Measurements from ENCODE around the gene AP4B1.
A peak's percentile ranks its signal among the peaks of the same experiment; 100 is the strongest.

Gene AP4B1

GRCh38 chr1:113895961-113896360 is 8.6 kb downstream of the AP4B1 start:
- no peak for DNase-seq

- peak in 13 of 58 donors; percentile 3 to 40 (median 11) for DNase-seq
Measured at GRCh38 chr1:113895098-113895497, 9.5 kb downstream of the AP4B1 start.

DNA sequence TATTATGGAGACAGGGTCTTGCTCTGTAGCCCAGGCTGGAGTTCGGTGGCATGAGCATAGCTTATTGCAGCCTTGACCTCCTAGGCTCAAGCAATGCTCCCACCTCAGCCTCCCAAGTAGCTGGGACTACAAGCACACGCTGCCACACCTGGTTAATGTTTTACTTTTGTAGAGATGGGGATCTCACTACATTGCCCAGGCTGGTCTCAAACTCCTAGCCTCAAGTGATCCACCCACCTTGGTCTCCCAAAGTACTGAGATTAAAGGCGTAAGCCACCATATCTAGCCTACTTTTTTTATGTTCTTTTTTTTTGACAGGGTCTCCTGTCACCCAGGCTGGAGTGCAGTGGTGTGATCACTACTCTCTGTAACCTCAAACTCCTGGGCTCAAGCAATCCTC is 11.3 kb downstream of the AP4B1 start:
- DNase-seq, result no peak

- DNase-seq, result no peak
Measured at GRCh38 chr1:113891631-113892220, 12.9 kb downstream of the AP4B1 start.

- DNase-seq, result no peak
Measured at GRCh38 chr1:113890816-113891215, 13.8 kb downstream of the AP4B1 start.

- no peak for DNase-seq
Measured at GRCh38 chr1:113887402-113888175, 17.0 kb downstream of the AP4B1 start, which contains the start of gene BCL2L15. Gene BCL2L15, minus strand, starts transcription at chr1:113887581. Its CDS starts 206 bp downstream, at chr1:113887375.

GRCh38 chr1:113886417-113887401 is 17.9 kb downstream of the AP4B1 start:
- no peak for DNase-seq

GRCh38 chr1:113881661-113882060 is 22.9 kb downstream of the AP4B1 start:
- DNase-seq, result no peak

- DNase-seq, result no peak
Measured at GRCh38 chr1:113879739-113880038, 24.9 kb downstream of the AP4B1 start.

GRCh38 chr1:113876176-113876575 is 28.4 kb downstream of the AP4B1 start:
- no peak for DNase-seq

DNA sequence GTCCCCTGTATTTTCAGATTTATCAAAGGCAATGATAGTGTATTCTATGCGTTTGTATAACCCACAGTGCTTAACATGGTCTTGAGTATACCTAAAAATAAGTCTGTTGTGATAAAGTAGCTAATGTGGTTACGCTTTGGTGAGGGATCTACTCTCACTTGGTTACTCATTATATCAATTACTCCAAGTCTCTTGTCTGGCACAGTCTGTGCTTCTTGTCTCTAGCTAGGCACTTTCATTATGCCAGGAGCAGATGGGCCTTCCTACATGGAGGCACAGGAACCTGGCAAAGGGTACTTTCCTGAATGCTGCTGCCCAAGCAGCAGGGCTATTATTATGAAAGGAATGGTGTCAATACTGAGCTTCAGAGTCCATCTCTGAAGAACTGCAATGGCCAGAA is 28.9 kb downstream of the AP4B1 start:
- DNase-seq, result peak in 12 of 58 donors; percentile 1 to 45 (median 7)

DNA sequence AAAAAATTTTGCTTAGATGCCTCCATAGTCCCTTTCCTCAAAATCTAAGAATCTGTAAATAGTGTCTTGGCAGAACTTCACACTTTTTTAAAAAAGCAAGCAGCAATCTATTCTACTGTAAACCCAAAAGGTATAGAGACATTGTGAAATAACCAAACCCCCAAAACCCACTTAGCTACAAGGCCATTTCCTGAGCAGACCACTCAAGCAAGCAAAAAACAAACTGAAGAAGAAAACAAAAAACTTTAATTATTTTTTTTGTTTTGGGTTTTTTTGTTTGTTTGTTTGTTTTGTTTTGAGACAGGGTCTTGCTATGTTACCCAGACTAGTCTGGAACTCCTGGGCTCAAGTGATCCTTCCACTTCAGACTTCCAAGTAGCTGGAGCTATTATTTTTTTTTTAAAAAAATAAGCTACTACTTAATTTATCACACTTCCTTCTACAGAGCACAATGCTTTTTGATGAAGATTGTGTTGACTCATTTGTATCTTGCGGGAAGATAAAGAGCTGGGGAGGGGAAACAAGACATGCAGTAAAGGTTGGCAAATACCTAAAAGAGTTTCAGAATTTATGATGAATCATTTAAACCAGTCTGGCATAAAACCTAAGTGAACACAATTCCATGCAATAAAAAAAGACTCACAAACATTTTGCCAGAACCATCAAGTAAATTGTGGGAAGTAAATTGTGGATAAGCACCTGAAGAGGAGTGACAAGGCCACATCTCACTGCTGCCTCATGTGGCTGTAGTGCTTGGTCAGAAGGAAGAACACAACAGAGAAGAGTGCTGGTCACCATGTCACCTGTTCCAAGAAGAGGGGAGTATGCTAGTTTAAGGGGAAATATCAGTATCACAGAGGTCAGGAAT is 30.4 kb downstream of the AP4B1 start:
- DNase-seq, result no peak

DNA sequence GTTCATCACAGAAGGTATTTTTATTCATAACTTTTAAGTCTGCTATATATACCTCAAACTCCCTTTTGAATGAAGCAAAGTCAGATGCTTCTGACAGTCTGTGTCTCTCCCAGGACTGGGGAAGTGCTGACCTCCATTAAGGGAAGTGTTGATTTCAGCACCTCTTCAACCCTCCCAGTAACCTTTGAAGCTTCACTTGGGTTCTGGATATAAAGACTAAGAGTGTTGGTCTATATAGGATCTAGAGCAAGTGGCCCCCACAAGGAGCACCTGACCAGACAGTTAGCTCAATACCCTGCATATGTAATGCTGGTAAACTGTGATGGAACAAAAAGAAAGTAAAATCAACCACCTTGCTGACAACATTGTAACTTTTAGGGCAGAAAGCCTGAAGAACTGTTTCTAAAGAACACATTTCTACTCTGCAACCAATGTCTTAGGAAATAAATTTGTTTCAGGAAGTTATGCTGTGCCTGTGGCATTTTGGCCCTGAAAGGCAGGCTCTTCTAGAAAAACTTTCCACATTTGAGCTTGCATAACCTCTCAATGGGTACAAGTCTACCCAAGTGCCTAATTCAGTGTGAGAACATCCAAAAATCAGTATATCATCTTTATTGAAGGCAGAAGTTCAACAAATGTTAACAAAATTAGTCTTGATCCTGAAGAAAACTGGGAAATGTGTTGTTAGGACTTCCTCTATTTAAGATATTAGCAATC is 32.2 kb downstream of the AP4B1 start:
- no peak for DNase-seq

DNA sequence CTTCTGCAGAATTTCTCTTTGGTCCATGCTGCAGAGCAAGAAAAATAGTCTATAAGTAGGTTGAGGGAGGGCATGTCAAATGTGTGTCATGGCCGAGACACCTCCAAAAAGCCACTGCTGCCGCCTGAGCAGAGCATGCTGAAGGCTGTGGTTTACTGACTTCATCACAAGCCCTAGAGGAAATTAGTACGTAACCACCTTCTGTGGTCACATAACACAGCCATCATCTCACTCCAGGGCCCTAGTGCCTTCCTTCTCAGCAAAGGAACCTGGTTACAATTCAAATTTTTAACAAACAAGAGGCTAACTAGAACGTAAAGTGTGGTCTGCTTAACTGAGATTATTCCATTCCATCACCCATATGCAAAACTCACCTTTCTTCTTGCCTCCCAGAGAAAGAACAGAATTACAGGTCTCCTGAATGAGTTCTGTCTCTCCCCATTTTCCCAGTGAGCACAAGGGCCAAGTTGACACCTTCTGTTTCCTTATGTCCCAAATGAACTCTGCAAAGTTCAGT is 32.9 kb downstream of the AP4B1 start, which contains the start of gene PTPN22:
PTPN22 (minus strand) TSS at position 116 of the 517 bp plus-strand sequence.
- peak in 5 of 58 donors; percentile 1 to 28 (median 6) for DNase-seq

DNA sequence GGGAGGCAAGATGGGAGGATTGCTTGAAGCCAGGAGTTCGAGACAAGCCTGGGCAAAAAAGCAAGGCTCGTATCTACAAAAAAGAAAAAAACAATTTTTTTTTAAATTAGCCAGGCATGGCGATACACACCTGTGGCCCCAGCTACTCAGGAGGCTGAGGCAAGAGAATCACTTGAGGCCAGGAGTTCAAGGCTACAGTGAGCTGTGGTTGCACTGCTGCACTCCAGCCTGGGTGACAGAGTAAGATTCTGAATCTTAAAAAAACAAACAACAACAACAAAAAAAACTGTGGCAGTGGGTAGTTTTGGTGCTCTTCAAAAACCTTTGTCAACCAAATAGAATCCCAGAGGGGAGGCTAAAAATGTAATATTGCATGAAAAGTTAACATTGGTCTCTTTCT is 33.8 kb downstream of the AP4B1 start:
- no peak for DNase-seq

GRCh38 chr1:113868387-113869083 is 36.1 kb downstream of the AP4B1 start:
- DNase-seq, result no peak

GRCh38 chr1:113861641-113862040 is 43.0 kb downstream of the AP4B1 start:
- DNase-seq, result no peak

DNA sequence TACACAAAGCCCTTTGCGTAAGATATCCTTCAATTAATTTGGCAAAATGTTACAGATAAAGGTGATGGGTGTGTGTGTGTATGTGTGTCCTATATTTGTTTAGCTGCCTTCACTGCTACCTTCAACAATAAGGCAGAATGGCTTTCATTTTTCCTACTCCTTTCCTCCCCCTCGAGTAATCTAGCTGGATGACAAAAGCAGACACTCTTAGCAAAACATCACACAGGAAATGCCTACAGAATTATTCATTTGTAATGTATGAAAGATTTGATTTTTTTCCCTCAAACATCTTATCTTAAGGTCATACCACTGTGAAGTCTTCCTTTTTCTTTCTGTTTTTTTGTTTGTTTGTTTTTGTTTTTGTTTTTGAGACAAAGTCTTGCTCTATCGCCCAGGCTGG is 43.7 kb downstream of the AP4B1 start:
- DNase-seq, result no peak

GRCh38 chr1:113859478-113860175 is 45.0 kb downstream of the AP4B1 start:
- no peak for DNase-seq

All from anterior cingulate cortex (tissue), 58 donors.